Calu3 (cell line): ENCODE results near the gene PPP1R1A. TPM values are rescaled to one million over a fixed set of nuclear protein-coding genes. Genes with fewer than 3 reads are reported as not detected.

ENCODE experiments used
- BruUV-seq: library from RNA; stranded (reverse); fragments of 400-500 nt; replicated peaks from 2 replicates; lab custom pipeline; 2021; lab: Mats Ljungman, UMichigan
- CTCF ChIA-PET: fragments of 300-600 bp; sonication (Branson Sonifier 250); formaldehyde crosslinking; loops from one replicate; lab custom pipeline; 2022; ENCODE audit warnings: antibody characterized with exemption; lab: Charles Lee
- DNase-seq: peaks from one replicate; pipeline ENCODE4 v3.0.0; 2022
- H3K27ac Mint-ChIP-seq: one replicate; pipeline ENCODE4 v1.8.0; 2022; ENCODE audit warnings: mixed read lengths; ENCODE audit not compliant: unreplicated experiment
- H3K27me3 Mint-ChIP-seq: one replicate; pipeline ENCODE4 v1.8.0; 2022; ENCODE audit warnings: mixed read lengths; ENCODE audit not compliant: unreplicated experiment
- H3K36me3 Mint-ChIP-seq: one replicate; pipeline ENCODE4 v1.8.0; 2022; ENCODE audit warnings: mild to moderate bottlenecking, moderate library complexity, mixed read lengths; ENCODE audit not compliant: insufficient read depth, unreplicated experiment
- H3K4me1 Mint-ChIP-seq: one replicate; pipeline ENCODE4 v1.8.0; 2022; ENCODE audit warnings: mild to moderate bottlenecking, low read depth, mixed read lengths; ENCODE audit not compliant: unreplicated experiment
- H3K4me3 Mint-ChIP-seq: one replicate; pipeline ENCODE4 v1.8.0; 2022; ENCODE audit warnings: mild to moderate bottlenecking, low read depth, moderate library complexity, mixed read lengths; ENCODE audit not compliant: unreplicated experiment
- H3K9me3 Mint-ChIP-seq: one replicate; pipeline ENCODE4 v1.8.0; 2022; ENCODE audit warnings: low read depth, mixed read lengths; ENCODE audit not compliant: unreplicated experiment
- CTCF ChIP-seq: fragments of 200-600 bp; IDR thresholded peaks from one replicate; pipeline ENCODE4 v1.8.0; 2022; ENCODE audit warnings: antibody characterized with exemption; ENCODE audit not compliant: unreplicated experiment
- intact Hi-C: fragments of 100-400 bp; cut with micrococcal nuclease; formaldehyde crosslinking; loops from one replicate; pipeline ENCODE4 v1.10.0; 2022; ENCODE audit not compliant: unreplicated experiment
- total RNA-seq: library from RNA; stranded (reverse); gene quantifications from 2 replicates; pipeline ENCODE4 v1.2.3, GENCODE V29; 2022

The PPP1R1A gene
- total RNA-seq, 1 experiment from 2014 or later = 0.26 TPM

GRCh38 chr12:54569072-54569471, 19.4 kb downstream of the PPP1R1A start:
- Mint-ChIP-seq H3K36me3 (no peaks in the 10 kb centered on the region), H3K27me3 (peaks cover 90% of the 10 kb centered on the region), H3K4me1 (no peaks in the 10 kb centered on the region), H3K9me3 (no peaks in the 10 kb centered on the region), H3K27ac (no peak overlapping the region), H3K4me3 (no peak overlapping the region)
- no TSS peak for BruUV-seq
- no peak for TF ChIP-seq CTCF
- CTCF ChIA-PET = no interaction called here
- no peak for DNase-seq
- intact Hi-C loops = no loop called here

- no peak overlapping the region for H3K27ac Mint-ChIP-seq
- DNase-seq = no peak
- H3K36me3 Mint-ChIP-seq = no peaks in the 10 kb centered on the region
- H3K9me3 Mint-ChIP-seq = no peaks in the 10 kb centered on the region
- TF ChIP-seq CTCF = no peak
- no TSS peak for BruUV-seq
- H3K27me3 Mint-ChIP-seq = peaks cover 88% of the 10 kb centered on the region
- H3K4me1 Mint-ChIP-seq = no peaks in the 10 kb centered on the region
- intact Hi-C loops = no loop called here
- CTCF ChIA-PET = interaction anchor here (0.6 to 1.9 kb wide), 3 partner anchors 10 to 85 kb away, joined by 5 to 8 read pairs (median 7); no protein-coding TSS in a partner anchor
- H3K4me3 Mint-ChIP-seq = no peak overlapping the region
Measured at GRCh38 chr12:54566792-54567191, 21.7 kb downstream of the PPP1R1A start.

GRCh38 chr12:54565986-54566544, 22.4 kb downstream of the PPP1R1A start:
- DNase-seq = no peak
- CTCF ChIA-PET = interaction anchor here (0.7 to 1.9 kb wide), 2 partner anchors 14 to 26 kb away, joined by 3 to 5 read pairs; no protein-coding TSS in a partner anchor
- Mint-ChIP-seq H3K36me3 (no peaks in the 10 kb centered on the region), H3K27ac (no peak overlapping the region), H3K9me3 (no peaks in the 10 kb centered on the region), H3K27me3 (peaks cover 88% of the 10 kb centered on the region), H3K4me3 (no peak overlapping the region), H3K4me1 (no peaks in the 10 kb centered on the region)
- no TSS peak for BruUV-seq
- no peak for TF ChIP-seq CTCF
- intact Hi-C loops = no loop called here

- intact Hi-C loops = no loop called here
- Mint-ChIP-seq H3K4me3 (no peak overlapping the region), H3K9me3 (no peaks in the 10 kb centered on the region), H3K27ac (no peak overlapping the region), H3K4me1 (peaks cover 2% of the 10 kb centered on the region), H3K27me3 (peaks cover 88% of the 10 kb centered on the region), H3K36me3 (no peaks in the 10 kb centered on the region)
- TF ChIP-seq CTCF = no peak
- no peak for DNase-seq
- CTCF ChIA-PET = interaction anchor here (0.7 to 1.9 kb wide), 2 partner anchors 14 to 26 kb away, joined by 3 to 5 read pairs; no protein-coding TSS in a partner anchor
- BruUV-seq = no TSS peak
Measured at GRCh38 chr12:54565310-54565985, 23.0 kb downstream of the PPP1R1A start.
